Loucy (cell line): Measurements from ENCODE around the gene PID1.

ENCODE experiments used
- H2AFZ ChIP-seq: fragments of 200-600 bp; sonication (generic); 2 replicates; pipeline ENCODE4 v1.6.0; 2016; ENCODE audit warnings: antibody characterized with exemption, mild to moderate bottlenecking, low read length, moderate library complexity
- H3F3A ChIP-seq: fragments of 200-600 bp; 2 replicates; pipeline ENCODE4 v1.6.0; 2016; ENCODE audit warnings: antibody characterized with exemption, low read depth, mild to moderate bottlenecking
- H3K27me3 ChIP-seq: fragments of 200-600 bp; sonication (generic); 2 replicates; pipeline ENCODE4 v1.6.1; 2014; ENCODE audit warnings: low read length, mild to moderate bottlenecking; ENCODE audit not compliant: insufficient read depth, poor library complexity, severe bottlenecking
- H3K36me3 ChIP-seq: fragments of 200-600 bp; sonication (generic); 2 replicates; pipeline ENCODE4 v1.6.1; 2016; ENCODE audit warnings: low read length; ENCODE audit not compliant: insufficient read depth
- H3K4me1 ChIP-seq: fragments of 200-600 bp; sonication (generic); 2 replicates; pipeline ENCODE4 v1.5.1; 2014; ENCODE audit warnings: low read length, mild to moderate bottlenecking; ENCODE audit not compliant: insufficient read depth, poor library complexity, severe bottlenecking
- H3K4me2 ChIP-seq: fragments of 200-600 bp; sonication (generic); 2 replicates; pipeline ENCODE4 v1.6.0; 2014; ENCODE audit warnings: antibody characterized with exemption, low read length, low read depth, mild to moderate bottlenecking; ENCODE audit not compliant: poor library complexity, severe bottlenecking
- H3K4me3 ChIP-seq: fragments of 200-600 bp; sonication (generic); 2 replicates; pipeline ENCODE4 v1.5.1; 2014; ENCODE audit warnings: low read length, mild to moderate bottlenecking, mixed read lengths; ENCODE audit not compliant: poor library complexity, severe bottlenecking
- H3K79me2 ChIP-seq: fragments of 200-600 bp; sonication (generic); 2 replicates; pipeline ENCODE4 v1.6.1; 2014; ENCODE audit warnings: low read length; ENCODE audit not compliant: insufficient read depth
- H3K9ac ChIP-seq: fragments of 200-600 bp; sonication (generic); 2 replicates; pipeline ENCODE4 v1.6.0; 2014; ENCODE audit warnings: mild to moderate bottlenecking, low read depth, low read length, moderate library complexity; ENCODE audit not compliant: poor library complexity, severe bottlenecking
- H3K9me2 ChIP-seq: fragments of 200-600 bp; sonication (generic); replicated peaks from 2 replicates; pipeline ENCODE4 v1.6.1; 2016; ENCODE audit warnings: low read depth, low read length, mixed read lengths
- H3K9me3 ChIP-seq: fragments of 200-600 bp; sonication (generic); 2 replicates; pipeline ENCODE4 v1.6.1; 2014; ENCODE audit warnings: mild to moderate bottlenecking, antibody characterized with exemption, low read length, low read depth; ENCODE audit not compliant: insufficient read depth
- H4K20me1 ChIP-seq: fragments of 200-600 bp; sonication (generic); 2 replicates; pipeline ENCODE4 v1.6.0; 2014; ENCODE audit warnings: antibody characterized with exemption, low read length, mild to moderate bottlenecking; ENCODE audit not compliant: insufficient read depth, poor library complexity, severe bottlenecking
- EZH2phosphoT487 ChIP-seq: fragments of 200-600 bp; IDR thresholded peaks from 2 replicates; pipeline ENCODE4 v1.6.1; 2018; ENCODE audit warnings: antibody characterized with exemption, mild to moderate bottlenecking, moderate library complexity, borderline replicate concordance
- TF ChIP-seq, protein P1 (sequence below): fragments of 200-600 bp; sonication (generic); conservative IDR thresholded peaks from 2 replicates; pipeline ENCODE4 v1.5.1; 2014; ENCODE audit warnings: mild to moderate bottlenecking, antibody characterized with exemption, low read length

Gene PID1, protein sequence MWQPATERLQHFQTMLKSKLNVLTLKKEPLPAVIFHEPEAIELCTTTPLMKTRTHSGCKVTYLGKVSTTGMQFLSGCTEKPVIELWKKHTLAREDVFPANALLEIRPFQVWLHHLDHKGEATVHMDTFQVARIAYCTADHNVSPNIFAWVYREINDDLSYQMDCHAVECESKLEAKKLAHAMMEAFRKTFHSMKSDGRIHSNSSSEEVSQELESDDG

DNA sequence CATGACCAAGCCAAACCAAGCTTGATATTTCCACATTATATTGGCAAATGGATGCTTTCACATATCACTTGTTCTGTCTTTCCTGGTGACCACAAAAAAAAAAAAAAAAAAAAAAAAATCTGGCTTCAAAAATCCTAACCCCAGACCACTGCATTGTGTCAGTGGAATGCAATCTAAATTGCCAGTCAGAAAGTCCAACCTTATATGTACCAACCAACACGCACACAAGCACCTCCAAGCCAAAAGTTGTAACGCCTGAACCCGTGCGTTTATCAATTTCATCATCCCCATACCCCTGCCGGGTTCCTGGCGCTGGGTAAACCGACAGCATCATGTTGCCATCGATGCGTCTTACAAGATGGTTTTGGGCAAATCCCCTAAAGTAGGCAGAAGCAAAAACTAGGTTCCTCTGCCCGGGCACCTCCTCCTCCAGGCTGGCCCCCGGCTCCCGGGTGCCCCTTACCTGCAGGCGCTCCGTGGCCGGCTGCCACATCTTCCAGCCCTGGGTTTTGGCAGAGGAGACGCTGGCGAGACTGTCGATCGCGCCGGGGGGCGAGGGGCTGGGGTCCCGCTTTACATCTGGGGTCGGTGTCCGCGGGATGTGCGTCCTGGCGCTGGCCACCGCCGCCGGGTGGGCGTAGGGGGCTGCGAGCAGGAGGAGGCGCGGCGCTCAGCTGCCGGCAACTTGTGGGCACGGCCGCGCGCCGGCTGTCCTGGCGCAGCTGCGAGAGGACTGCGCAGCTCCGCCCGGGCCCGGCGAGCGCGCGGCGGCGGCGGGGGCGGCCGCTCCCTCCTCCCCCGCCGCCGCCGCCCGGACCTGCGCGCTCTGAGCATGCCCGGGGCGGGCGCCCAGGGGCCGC is at the start of gene PID1:
Gene PID1, minus strand, starts transcription at position 737 of the 860 bp plus-strand sequence. Its CDS starts 244 bp downstream, at position 493.
- Histone ChIP-seq H3K27me3 (no peaks in the 10 kb centered on the region), H3K9me2 (no peaks in the 10 kb centered on the region), H3K4me3 (no peak within 1 kb of the TSS), H3K9ac (no peak within 1 kb of the TSS), H4K20me1 (no peaks in the 10 kb centered on the region), H3K9me3 (no peaks in the 10 kb centered on the region), H3K4me1 (no peaks in the 10 kb centered on the region), H2AFZ (no peak within 1 kb of the TSS), H3F3A (no peaks in the 10 kb centered on the region), H3K4me2 (no peak within 1 kb of the TSS), H3K79me2 (no peaks in the 10 kb centered on the region), H3K36me3 (no peaks in the 10 kb centered on the region)
- no peak for TF ChIP-seq EZH2phosphoT487
- TF ChIP-seq, protein P1, sequence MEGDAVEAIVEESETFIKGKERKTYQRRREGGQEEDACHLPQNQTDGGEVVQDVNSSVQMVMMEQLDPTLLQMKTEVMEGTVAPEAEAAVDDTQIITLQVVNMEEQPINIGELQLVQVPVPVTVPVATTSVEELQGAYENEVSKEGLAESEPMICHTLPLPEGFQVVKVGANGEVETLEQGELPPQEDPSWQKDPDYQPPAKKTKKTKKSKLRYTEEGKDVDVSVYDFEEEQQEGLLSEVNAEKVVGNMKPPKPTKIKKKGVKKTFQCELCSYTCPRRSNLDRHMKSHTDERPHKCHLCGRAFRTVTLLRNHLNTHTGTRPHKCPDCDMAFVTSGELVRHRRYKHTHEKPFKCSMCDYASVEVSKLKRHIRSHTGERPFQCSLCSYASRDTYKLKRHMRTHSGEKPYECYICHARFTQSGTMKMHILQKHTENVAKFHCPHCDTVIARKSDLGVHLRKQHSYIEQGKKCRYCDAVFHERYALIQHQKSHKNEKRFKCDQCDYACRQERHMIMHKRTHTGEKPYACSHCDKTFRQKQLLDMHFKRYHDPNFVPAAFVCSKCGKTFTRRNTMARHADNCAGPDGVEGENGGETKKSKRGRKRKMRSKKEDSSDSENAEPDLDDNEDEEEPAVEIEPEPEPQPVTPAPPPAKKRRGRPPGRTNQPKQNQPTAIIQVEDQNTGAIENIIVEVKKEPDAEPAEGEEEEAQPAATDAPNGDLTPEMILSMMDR, result no peak

DNA sequence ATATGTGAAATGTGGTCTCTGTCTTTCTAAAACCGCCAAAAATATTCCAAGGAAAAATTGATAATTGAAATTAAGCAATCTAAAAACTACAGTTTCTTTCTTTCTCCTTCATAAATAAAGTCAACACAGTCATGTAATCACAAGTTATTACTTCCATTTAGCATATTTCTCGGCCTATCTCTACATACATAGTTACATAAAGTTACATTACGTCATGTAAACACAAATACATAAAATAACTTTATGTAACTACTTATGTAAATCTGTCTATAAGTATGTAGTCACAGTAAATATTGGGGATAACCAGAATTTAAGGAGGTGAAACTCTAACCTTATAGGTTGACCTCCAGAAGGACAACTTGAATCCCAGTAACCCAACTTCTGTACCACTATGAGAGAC is 48.5 kb upstream of the PID1 start:
- Histone ChIP-seq H2AFZ (no peak overlapping the region), H4K20me1 (no peaks in the 10 kb centered on the region), H3K9ac (no peak overlapping the region), H3K79me2 (no peaks in the 10 kb centered on the region), H3K27me3 (no peaks in the 10 kb centered on the region), H3K9me2 (no peaks in the 10 kb centered on the region), H3K4me2 (no peak overlapping the region), H3K4me3 (no peak overlapping the region), H3K4me1 (no peaks in the 10 kb centered on the region), H3K36me3 (no peaks in the 10 kb centered on the region), H3F3A (no peaks in the 10 kb centered on the region), H3K9me3 (no peaks in the 10 kb centered on the region)
- TF ChIP-seq EZH2phosphoT487, result no peak
- TF ChIP-seq, protein P1, result no peak

DNA sequence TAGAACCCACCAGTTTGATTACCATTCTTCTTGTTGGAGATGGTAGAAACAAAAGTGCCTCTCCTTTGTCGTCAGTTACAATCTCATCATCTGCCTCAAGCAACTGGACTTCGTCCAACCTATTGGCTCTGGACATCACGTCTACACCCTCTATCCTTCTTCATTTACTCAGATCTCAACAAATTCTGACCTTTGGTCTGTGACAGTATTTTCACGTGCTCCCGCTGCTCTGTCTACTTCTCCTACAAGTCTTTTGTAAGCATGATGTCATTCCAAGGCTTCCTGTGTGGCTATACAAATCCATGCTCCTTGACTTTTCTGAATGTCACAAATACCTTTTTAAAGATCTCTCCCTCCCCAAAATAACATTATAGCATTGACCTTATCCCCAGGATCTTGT is 43.0 kb upstream of the PID1 start:
- Histone ChIP-seq H3K27me3 (no peaks in the 10 kb centered on the region), H3K4me1 (no peaks in the 10 kb centered on the region), H3K36me3 (no peaks in the 10 kb centered on the region), H3K9me3 (no peaks in the 10 kb centered on the region), H3K4me2 (no peak overlapping the region), H3K4me3 (no peak overlapping the region), H3K9me2 (no peaks in the 10 kb centered on the region), H2AFZ (no peak overlapping the region), H3K79me2 (no peaks in the 10 kb centered on the region), H3K9ac (no peak overlapping the region), H3F3A (no peaks in the 10 kb centered on the region), H4K20me1 (no peaks in the 10 kb centered on the region)
- TF ChIP-seq, protein P1, result no peak
- TF ChIP-seq EZH2phosphoT487, result no peak
